GM21619 (cell line): ENCODE results near the gene RASAL1.
"Not testable (repeated sequence)": the region's sequence is repeated elsewhere in the genome, so short reads cannot be mapped to it uniquely, and the experiment has no call there.

ENCODE experiments used
- ATAC-seq: cut with Tn5 transposase; IDR thresholded peaks from one replicate; pipeline ENCODE4 v1.9.1; 2021; ENCODE audit not compliant: unreplicated experiment

RASAL1 gene

GRCh38 chr12:113142173-113142885 is 6.8 kb upstream of the RASAL1 start:
- no peak for ATAC-seq

DNA sequence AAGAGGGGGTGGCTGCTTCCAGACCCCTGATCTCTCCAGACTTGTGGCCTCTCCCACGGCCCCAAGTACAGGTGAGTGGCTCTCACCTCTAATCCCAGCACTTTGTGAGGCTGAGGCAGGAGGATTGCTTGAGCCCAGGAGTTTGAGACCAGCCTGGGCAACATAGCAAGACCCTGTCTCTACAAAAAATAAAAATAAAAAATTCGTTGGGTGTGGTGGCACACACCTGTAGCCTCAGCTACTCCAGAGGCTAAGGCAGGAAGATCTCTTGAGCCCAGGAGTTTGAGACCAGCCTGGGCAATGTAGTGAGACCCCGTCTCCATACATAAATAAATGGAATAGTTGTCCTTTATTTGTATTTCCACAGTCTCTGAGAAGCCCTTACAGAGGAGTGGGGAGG is 6.2 kb upstream of the RASAL1 start:
- not testable (repeated sequence) for ATAC-seq

- no peak for ATAC-seq
Observed at GRCh38 chr12:113140706-113141105, 5.1 kb upstream of the RASAL1 start.

GRCh38 chr12:113138826-113139225 is 3.3 kb upstream of the RASAL1 start:
- ATAC-seq = no peak

GRCh38 chr12:113137861-113138783 is 2.6 kb upstream of the RASAL1 start:
- no peak for ATAC-seq

DNA sequence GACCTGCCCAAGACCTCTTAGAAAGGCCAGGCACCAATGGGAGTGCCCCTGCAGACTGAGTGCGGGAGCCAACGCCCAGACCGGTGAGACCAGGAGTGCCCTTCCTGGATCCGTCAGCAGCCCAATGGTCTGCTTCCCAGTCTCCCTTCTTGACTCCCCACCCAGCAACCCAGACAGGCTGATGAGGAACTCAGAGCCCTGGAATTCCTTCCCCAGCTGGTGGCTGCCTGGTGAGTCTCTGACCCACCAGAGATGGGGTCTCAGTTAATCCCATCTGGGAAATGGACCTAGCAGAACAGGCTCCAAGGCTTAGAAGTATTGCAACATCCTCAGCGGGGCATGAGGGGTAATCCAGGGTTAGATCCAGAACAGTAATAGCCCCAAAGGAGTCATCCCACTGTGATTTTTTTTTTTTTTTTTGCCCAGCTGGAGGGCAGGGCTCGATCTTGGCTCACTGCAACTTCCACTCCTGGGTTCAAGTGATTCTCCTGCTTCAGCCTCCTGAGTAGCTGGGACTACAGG is 1.5 kb upstream of the RASAL1 start:
- ATAC-seq = no peak

- no peak for ATAC-seq
Observed at GRCh38 chr12:113136128-113136989, 798 bp upstream of the RASAL1 start.

GRCh38 chr12:113134521-113134951 is 1.0 kb downstream of the RASAL1 start:
- no peak for ATAC-seq

- ATAC-seq = no peak
Observed at GRCh38 chr12:113134071-113134470, 1.5 kb downstream of the RASAL1 start.

GRCh38 chr12:113133666-113134065 is 1.9 kb downstream of the RASAL1 start:
- ATAC-seq = no peak

- ATAC-seq = no peak
Observed at GRCh38 chr12:113133036-113133435, 2.5 kb downstream of the RASAL1 start.

DNA sequence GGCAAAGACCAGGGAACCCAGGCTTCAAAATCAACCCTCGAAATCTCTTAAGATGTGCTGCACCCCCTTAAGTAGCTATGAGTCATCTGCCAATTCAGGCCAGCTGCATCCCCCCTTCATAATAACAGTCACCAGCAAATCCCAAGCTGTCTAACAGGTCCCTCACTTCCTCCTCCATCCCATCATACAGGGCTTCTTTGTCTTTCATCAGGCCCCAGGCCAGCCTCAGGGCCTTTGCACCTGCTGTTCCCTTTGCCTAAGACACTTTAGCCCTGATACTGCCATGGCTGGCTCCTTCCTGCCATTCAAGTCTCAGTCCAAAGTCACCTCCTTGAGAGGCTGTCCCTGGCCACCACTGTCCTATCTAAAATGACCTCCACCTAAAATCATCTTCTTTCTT is 4.0 kb downstream of the RASAL1 start:
- no peak for ATAC-seq

DNA sequence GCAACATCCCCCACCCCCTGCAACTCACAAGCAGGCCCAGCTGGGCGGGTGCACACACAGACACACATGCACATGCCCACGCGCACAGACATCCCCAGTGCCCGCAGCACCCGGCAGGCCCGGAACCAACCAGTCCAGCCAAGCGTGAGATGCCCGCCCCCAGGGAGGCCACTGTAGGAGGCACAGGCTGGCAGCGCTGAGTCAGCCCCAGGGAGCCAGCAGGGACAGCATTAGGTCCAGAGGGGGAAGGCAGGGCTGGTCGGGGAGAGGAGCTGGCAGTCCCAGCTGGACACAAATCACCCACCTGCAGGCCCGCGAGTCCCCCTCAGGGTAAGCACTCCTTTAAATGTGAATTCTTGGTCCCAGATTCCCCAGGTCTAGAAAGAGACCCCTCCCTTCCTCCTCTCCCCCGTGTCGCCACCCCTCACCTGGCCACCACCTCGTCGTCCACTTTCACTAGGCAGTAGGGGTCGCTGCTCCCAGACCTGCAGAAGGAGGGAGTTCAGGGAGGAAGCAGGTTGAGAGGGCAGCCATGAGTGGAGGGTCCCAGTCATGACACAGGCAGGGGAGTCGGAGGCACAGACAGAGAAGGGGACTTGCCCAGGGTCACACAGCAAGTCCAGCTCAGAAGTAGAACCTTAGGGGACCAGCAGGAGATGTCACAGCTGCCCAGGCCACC is 5.0 kb downstream of the RASAL1 start:
- no peak for ATAC-seq

GRCh38 chr12:113129664-113130456 is 5.7 kb downstream of the RASAL1 start:
- ATAC-seq = no peak

DNA sequence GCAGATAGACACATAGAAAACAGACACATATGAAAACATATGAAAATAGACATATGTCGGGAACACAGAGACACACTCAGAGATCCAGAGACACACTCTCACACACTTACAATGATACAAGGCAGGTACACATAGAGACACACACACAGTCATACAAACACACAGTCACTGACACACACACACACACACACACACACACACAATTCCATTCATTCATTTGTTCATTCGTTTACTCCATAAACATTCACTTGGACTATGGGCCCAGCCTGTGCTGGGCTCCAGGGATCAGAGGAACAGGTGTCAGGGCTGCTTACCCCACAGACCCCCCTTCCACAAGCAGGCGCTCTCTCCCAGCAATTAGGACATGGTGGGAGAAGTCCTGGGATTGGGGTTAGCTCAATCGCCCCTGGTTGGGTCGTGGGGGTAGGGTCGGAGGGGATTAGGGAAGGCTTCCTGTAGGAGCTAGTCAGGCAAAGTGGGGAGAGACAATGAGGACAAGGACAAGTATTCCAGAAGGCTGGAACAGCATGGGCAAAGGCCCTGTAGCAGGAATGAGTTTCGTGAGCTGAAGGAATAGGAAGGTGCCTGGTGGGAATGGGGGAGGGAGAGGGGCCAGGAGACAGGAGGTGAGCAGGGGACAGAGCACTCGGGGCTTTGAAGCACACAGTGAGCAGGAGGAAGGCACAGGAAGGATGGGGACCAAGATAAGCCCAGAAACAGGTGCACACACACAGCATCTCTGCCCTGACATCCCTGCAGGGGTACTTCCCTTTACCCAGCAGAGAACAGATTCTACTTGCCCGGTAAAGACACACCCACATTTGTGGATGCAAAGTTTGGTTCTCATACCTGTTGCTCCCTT is 6.5 kb downstream of the RASAL1 start:
- ATAC-seq = no peak

GRCh38 chr12:113127791-113128199 is 7.8 kb downstream of the RASAL1 start:
- no peak for ATAC-seq

DNA sequence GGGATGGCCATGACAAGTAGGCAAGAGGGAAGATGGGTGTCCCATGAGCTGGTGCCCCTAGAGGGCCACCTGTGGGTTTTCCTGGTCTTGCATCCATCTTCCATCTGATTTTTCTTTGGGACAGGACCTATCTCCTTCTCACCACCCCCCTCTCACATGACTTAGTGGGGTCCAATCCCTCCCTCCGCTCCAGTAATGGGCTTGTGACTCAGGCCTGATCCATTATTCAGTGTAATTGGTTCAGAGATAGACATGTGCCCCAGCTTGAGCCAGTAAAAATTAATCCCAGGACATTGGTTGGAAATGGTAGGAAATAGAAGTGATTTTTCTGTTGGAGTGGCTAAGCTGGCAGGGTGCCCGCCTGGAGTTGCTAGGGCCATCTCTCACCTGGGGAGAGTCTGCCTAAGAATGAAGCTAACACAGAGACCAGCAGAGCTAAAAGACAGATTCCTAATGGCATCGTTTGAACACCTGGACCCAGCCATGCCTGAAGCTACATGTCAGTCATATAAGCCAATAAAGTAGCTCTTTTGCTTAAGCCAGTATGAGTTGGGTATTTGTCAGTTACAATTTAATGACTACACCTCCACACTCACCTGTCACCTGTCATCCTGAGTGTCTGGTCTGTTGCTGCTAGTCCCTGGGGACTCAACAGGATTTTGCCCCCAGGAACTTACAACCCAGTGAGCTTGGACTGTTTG is 14.7 kb downstream of the RASAL1 start:
- ATAC-seq = no peak
